ENCODE data around the gene RIC1.

DNA sequence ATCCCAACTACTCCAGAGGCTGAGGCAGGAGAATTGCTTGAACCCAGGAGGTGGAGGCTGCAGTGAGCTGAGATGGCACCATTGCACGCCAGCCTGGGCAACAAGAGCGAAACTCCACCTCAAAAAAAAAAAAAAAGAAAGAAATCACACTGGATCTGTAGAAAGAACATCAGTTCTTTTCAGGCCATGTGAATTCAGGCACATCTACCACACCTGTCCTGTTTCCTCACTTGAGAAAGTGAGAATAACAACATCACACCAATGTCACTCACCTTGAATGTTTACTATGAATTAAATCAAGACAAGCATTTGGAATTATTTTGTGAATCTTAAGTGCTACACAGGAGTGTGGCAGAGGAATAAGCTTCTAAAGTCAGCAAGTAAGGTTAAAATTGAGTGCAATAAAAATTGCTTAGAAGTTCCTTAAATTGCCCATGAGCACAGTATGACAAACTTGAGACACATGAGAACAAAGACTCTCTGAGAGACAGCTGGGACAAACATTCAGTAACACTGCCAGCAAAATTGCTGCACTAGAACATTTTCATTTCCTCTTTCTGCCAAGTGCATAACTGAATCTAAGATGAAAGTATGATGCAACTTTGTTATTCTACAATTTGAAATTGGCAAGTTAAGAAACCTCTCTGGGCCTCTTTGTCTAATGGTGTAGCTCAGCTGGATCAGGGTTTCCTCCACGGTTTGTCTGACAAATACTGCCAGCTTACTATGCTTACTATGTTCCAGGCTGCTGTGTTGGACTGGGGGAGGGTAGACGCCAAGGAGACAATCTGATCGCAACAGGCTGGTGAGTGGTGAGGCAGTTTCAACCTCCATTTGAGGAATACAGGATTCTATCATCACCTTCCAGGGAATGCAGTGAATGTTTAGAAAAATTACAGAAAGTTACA is 1.9 kb upstream of the RIC1 start:
- TF ChIP-seq ZNF660 (tag by site-specific recombination; IDR thresholded peaks at IDR 0.05) (0 out of 2 replicates have a peak, but pooled peaks have one; percentile 24), ZNF324 (tag by site-specific recombination; IDR thresholded peaks at IDR 0.05) (no peak), ZNF146 (tag by site-specific recombination; IDR thresholded peaks at IDR 0.05) (no peak), ZNF138 (tag by site-specific recombination; IDR thresholded peaks at IDR 0.05; ENCODE audit: borderline replicate concordance) (no peak), ZNF140 (tag by site-specific recombination; IDR thresholded peaks at IDR 0.05) (no peak), ZNF707 (tag by site-specific recombination; IDR thresholded peaks at IDR 0.05) (no peak), ZBTB1 (tag by site-specific recombination; IDR thresholded peaks at IDR 0.05) (no peak), ZNF623 (tag by site-specific recombination; IDR thresholded peaks at IDR 0.05) (no peak), ZNF561 (tag by site-specific recombination; IDR thresholded peaks at IDR 0.05; ENCODE audit: borderline replicate concordance) (no peak), ZNF248 (tag by site-specific recombination; IDR thresholded peaks at IDR 0.05) (no peak)
- TF ChIP-seq, protein P1, sequence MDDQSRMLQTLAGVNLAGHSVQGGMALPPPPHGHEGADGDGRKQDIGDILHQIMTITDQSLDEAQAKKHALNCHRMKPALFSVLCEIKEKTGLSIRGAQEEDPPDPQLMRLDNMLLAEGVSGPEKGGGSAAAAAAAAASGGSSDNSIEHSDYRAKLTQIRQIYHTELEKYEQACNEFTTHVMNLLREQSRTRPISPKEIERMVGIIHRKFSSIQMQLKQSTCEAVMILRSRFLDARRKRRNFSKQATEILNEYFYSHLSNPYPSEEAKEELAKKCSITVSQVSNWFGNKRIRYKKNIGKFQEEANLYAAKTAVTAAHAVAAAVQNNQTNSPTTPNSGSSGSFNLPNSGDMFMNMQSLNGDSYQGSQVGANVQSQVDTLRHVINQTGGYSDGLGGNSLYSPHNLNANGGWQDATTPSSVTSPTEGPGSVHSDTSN (CRISPR knock-in tag; IDR thresholded peaks at IDR 0.05): no peak
- TF ChIP-seq, protein P2, sequence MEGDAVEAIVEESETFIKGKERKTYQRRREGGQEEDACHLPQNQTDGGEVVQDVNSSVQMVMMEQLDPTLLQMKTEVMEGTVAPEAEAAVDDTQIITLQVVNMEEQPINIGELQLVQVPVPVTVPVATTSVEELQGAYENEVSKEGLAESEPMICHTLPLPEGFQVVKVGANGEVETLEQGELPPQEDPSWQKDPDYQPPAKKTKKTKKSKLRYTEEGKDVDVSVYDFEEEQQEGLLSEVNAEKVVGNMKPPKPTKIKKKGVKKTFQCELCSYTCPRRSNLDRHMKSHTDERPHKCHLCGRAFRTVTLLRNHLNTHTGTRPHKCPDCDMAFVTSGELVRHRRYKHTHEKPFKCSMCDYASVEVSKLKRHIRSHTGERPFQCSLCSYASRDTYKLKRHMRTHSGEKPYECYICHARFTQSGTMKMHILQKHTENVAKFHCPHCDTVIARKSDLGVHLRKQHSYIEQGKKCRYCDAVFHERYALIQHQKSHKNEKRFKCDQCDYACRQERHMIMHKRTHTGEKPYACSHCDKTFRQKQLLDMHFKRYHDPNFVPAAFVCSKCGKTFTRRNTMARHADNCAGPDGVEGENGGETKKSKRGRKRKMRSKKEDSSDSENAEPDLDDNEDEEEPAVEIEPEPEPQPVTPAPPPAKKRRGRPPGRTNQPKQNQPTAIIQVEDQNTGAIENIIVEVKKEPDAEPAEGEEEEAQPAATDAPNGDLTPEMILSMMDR (tag by site-specific recombination; IDR thresholded peaks at IDR 0.05): no peak
- TF ChIP-seq, protein P3, sequence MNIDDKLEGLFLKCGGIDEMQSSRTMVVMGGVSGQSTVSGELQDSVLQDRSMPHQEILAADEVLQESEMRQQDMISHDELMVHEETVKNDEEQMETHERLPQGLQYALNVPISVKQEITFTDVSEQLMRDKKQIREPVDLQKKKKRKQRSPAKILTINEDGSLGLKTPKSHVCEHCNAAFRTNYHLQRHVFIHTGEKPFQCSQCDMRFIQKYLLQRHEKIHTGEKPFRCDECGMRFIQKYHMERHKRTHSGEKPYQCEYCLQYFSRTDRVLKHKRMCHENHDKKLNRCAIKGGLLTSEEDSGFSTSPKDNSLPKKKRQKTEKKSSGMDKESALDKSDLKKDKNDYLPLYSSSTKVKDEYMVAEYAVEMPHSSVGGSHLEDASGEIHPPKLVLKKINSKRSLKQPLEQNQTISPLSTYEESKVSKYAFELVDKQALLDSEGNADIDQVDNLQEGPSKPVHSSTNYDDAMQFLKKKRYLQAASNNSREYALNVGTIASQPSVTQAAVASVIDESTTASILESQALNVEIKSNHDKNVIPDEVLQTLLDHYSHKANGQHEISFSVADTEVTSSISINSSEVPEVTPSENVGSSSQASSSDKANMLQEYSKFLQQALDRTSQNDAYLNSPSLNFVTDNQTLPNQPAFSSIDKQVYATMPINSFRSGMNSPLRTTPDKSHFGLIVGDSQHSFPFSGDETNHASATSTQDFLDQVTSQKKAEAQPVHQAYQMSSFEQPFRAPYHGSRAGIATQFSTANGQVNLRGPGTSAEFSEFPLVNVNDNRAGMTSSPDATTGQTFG (tag by site-specific recombination; IDR thresholded peaks at IDR 0.05; ENCODE audit: borderline replicate concordance): no peak
- TF ChIP-seq, protein P4, sequence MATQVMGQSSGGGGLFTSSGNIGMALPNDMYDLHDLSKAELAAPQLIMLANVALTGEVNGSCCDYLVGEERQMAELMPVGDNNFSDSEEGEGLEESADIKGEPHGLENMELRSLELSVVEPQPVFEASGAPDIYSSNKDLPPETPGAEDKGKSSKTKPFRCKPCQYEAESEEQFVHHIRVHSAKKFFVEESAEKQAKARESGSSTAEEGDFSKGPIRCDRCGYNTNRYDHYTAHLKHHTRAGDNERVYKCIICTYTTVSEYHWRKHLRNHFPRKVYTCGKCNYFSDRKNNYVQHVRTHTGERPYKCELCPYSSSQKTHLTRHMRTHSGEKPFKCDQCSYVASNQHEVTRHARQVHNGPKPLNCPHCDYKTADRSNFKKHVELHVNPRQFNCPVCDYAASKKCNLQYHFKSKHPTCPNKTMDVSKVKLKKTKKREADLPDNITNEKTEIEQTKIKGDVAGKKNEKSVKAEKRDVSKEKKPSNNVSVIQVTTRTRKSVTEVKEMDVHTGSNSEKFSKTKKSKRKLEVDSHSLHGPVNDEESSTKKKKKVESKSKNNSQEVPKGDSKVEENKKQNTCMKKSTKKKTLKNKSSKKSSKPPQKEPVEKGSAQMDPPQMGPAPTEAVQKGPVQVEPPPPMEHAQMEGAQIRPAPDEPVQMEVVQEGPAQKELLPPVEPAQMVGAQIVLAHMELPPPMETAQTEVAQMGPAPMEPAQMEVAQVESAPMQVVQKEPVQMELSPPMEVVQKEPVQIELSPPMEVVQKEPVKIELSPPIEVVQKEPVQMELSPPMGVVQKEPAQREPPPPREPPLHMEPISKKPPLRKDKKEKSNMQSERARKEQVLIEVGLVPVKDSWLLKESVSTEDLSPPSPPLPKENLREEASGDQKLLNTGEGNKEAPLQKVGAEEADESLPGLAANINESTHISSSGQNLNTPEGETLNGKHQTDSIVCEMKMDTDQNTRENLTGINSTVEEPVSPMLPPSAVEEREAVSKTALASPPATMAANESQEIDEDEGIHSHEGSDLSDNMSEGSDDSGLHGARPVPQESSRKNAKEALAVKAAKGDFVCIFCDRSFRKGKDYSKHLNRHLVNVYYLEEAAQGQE (tag by site-specific recombination; IDR thresholded peaks at IDR 0.05): no peak
